Natural killer cell (primary cell): ENCODE data around the gene TAB2. TPM values are rescaled to one million over a fixed set of nuclear protein-coding genes. Genes with fewer than 3 reads are reported as not detected.

Source experiments
- ATAC-seq, 3 donors: fragments of 150-1000 bp in 2 of 3; fragments of 200-7000 bp in 1 of 3; cut with Tn5 transposase; 1 replicate in 1 of 3; 2 replicates in 2 of 3; pipeline ENCODE4 v1.10.0; 2021; ENCODE audit warnings: mild to moderate bottlenecking in 2 of 3, moderate library complexity in 2 of 3
- DNase-seq, 2 donors: peaks; one replicate each; pipeline versions ENCODE4 v3.0.0 to v3.0.0-alpha.2; 2013 to 2021; ENCODE audit warnings: mixed read lengths in 1 of 2
- H3K27ac ChIP-seq: one replicate; pipeline ENCODE4 v1.5.1; 2013; ENCODE audit warnings: mild to moderate bottlenecking, low read length
- H3K27me3 ChIP-seq: one replicate; pipeline ENCODE4 v1.6.1; 2013; ENCODE audit warnings: low read length; ENCODE audit not compliant: control insufficient read depth, insufficient read depth
- H3K36me3 ChIP-seq: one replicate; pipeline ENCODE4 v1.6.1; 2013; ENCODE audit warnings: low read length; ENCODE audit not compliant: control insufficient read depth, insufficient read depth
- H3K4me1 ChIP-seq: one replicate; pipeline ENCODE4 v1.6.1; 2013; ENCODE audit warnings: low read length; ENCODE audit not compliant: control insufficient read depth, insufficient read depth
- H3K4me3 ChIP-seq: one replicate; pipeline ENCODE4 v1.5.1; 2013; ENCODE audit warnings: low read length
- H3K9me3 ChIP-seq: one replicate; pipeline ENCODE4 v1.6.1; 2013; ENCODE audit warnings: low read length; ENCODE audit not compliant: control insufficient read depth, insufficient read depth
- H3K27ac Mint-ChIP-seq, 2 donors: one replicate each; pipeline ENCODE4 v1.8.0; 2022; ENCODE audit warnings: mild to moderate bottlenecking in 2 of 2, mixed read lengths in 2 of 2, moderate library complexity in 1 of 2
- H3K27me3 Mint-ChIP-seq, 2 donors: one replicate each; pipeline ENCODE4 v1.8.0; 2022; ENCODE audit warnings: low read depth in 2 of 2, mixed read lengths in 2 of 2
- H3K36me3 Mint-ChIP-seq: one replicate; pipeline ENCODE4 v1.8.0; 2022; ENCODE audit warnings: mixed read lengths
- H3K4me1 Mint-ChIP-seq, 2 donors: one replicate each; pipeline ENCODE4 v1.8.0; 2022; ENCODE audit warnings: mixed read lengths in 2 of 2
- H3K4me3 Mint-ChIP-seq: one replicate; pipeline ENCODE4 v1.8.0; 2022; ENCODE audit warnings: mild to moderate bottlenecking, moderate library complexity, mixed read lengths
- H3K9me3 Mint-ChIP-seq, 2 donors: one replicate each; pipeline ENCODE4 v1.8.0; 2022; ENCODE audit warnings: mixed read lengths in 2 of 2
- WGBS: methylation state at CpG from one replicate; pipeline ENCODE4 v1.1.7; 2013; ENCODE audit warnings: missing lambda C conversion rate; ENCODE audit not compliant: insufficient coverage; 5-methylcytosine and 5-hydroxymethylcytosine counted together
- intact Hi-C: fragments of 100-400 bp; cut with micrococcal nuclease; formaldehyde crosslinking; loops from one replicate; pipeline ENCODE4 v1.14.2; 2022
- total RNA-seq, 4 donors: library from RNA; stranded (reverse); fragments of 120-200 nt in 1 of 4; gene quantifications; one replicate each; pipeline versions ENCODE4 v1.2.3 to v1.2.4, GENCODE V29; 2013 to 2022
- TF ChIP-seq, protein P1 (sequence below): fragments of 200-600 bp; IDR thresholded peaks from one replicate; pipeline ENCODE4 v1.8.0; 2022; ENCODE audit warnings: antibody characterized with exemption

TAB2 gene
- total RNA-seq, 3 donors from 2014 or later (not counting 1 experiment from before 2014, with no cell fraction given) = 65.7 to 74.9 (median 68.9) TPM

DNA sequence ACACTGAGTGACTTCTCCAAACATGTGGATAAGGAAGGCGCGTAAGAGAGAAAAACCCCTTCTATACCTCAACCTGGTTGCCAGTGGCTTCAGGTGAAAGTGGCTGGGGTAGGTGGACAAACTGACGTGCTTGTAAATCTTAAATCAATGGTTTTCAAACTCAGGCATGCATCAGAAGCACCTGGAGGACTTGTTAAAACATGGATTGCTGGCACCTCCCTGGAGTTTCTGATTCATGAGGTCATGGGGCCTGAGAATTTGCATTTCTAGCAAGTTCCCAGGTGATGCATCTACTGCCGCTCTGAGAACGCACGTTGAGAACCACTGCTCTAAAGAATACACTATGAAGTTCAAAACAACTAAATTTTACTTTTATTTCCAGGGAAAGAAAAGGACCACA, 31.9 kb upstream of the TAB2 start:
- Histone ChIP-seq H3K4me3 (no peak overlapping the region), H3K27me3 (no peaks in the 10 kb centered on the region), H3K9me3 (no peaks in the 10 kb centered on the region), H3K4me1 (no peaks in the 10 kb centered on the region), H3K27ac (no peak overlapping the region), H3K36me3 (no peaks in the 10 kb centered on the region)
- Mint-ChIP-seq H3K9me3 (no peaks in the 10 kb centered on the region), H3K4me3 (no peak overlapping the region), H3K27me3 (no peaks in the 10 kb centered on the region), H3K36me3 (no peaks in the 10 kb centered on the region), H3K27ac (no peak overlapping the region), H3K4me1 (no peaks in the 10 kb centered on the region)
- ATAC-seq (no peak), DNase-seq (no peak)
- TF ChIP-seq, protein P1, sequence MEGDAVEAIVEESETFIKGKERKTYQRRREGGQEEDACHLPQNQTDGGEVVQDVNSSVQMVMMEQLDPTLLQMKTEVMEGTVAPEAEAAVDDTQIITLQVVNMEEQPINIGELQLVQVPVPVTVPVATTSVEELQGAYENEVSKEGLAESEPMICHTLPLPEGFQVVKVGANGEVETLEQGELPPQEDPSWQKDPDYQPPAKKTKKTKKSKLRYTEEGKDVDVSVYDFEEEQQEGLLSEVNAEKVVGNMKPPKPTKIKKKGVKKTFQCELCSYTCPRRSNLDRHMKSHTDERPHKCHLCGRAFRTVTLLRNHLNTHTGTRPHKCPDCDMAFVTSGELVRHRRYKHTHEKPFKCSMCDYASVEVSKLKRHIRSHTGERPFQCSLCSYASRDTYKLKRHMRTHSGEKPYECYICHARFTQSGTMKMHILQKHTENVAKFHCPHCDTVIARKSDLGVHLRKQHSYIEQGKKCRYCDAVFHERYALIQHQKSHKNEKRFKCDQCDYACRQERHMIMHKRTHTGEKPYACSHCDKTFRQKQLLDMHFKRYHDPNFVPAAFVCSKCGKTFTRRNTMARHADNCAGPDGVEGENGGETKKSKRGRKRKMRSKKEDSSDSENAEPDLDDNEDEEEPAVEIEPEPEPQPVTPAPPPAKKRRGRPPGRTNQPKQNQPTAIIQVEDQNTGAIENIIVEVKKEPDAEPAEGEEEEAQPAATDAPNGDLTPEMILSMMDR = no peak
- intact Hi-C loops = no loop called here
- 45% methylated on average over 2 of the region's 6 CpGs for WGBS

DNA sequence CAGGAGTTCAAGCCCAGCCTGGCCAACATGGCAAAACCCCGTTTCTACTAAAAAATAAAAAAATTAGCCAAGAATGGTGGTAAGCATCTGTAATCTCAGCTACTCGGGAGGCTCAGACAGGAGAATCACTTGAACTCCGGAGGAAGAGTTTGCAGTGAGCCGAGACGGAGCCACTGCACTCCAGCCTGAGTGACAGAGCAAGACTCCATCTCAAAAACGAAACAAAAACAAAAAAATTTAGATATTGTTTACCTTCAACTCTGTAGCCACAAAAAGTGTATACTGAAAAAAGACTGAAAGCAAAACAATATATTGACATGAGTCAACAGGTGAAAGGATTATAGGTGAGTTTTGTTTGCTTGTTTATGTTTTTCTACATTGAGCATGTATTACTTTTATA, 30.6 kb upstream of the TAB2 start:
- 91% methylated on average over 6 of the region's 6 CpGs for WGBS
- intact Hi-C loops = no loop called here
- DNase-seq (no peak), ATAC-seq (no peak)
- no peak overlapping the region for H3K4me3 Mint-ChIP-seq
- H3K36me3 ChIP-seq = no peaks in the 10 kb centered on the region
- no peak overlapping the region for H3K4me3 ChIP-seq
- no peaks in the 10 kb centered on the region for H3K4me1 ChIP-seq
- no peaks in the 10 kb centered on the region for H3K9me3 Mint-ChIP-seq
- TF ChIP-seq, protein P1 = no peak
- no peaks in the 10 kb centered on the region for H3K27me3 Mint-ChIP-seq
- H3K27ac ChIP-seq = no peak overlapping the region
- H3K4me1 Mint-ChIP-seq = no peaks in the 10 kb centered on the region
- no peaks in the 10 kb centered on the region for H3K36me3 Mint-ChIP-seq
- no peak overlapping the region for H3K27ac Mint-ChIP-seq
- no peaks in the 10 kb centered on the region for H3K9me3 ChIP-seq
- H3K27me3 ChIP-seq = no peaks in the 10 kb centered on the region

- intact Hi-C loops = no loop called here
- no peak overlapping the region for H3K27ac Mint-ChIP-seq
- no peak overlapping the region for H3K27ac ChIP-seq
- no peak for ATAC-seq
- H3K36me3 ChIP-seq = no peaks in the 10 kb centered on the region
- 68% methylated on average over 4 of the region's 4 CpGs for WGBS
- no peaks in the 10 kb centered on the region for H3K27me3 ChIP-seq
- no peak overlapping the region for H3K4me3 ChIP-seq
- no peak overlapping the region for H3K4me3 Mint-ChIP-seq
- no peaks in the 10 kb centered on the region for H3K27me3 Mint-ChIP-seq
- no peaks in the 10 kb centered on the region for H3K36me3 Mint-ChIP-seq
- H3K9me3 ChIP-seq = no peaks in the 10 kb centered on the region
- TF ChIP-seq, protein P1 = no peak
- no peaks in the 10 kb centered on the region for H3K4me1 Mint-ChIP-seq
- DNase-seq = no peak
- H3K4me1 ChIP-seq = no peaks in the 10 kb centered on the region
- H3K9me3 Mint-ChIP-seq = no peaks in the 10 kb centered on the region
Measured at GRCh38 chr6:149289192-149289781, 28.2 kb upstream of the TAB2 start.

- WGBS = 97% methylated on average over 1 of the region's 1 CpG
- Mint-ChIP-seq H3K36me3 (no peaks in the 10 kb centered on the region), H3K27ac (no peak overlapping the region), H3K27me3 (no peaks in the 10 kb centered on the region), H3K4me1 (no peaks in the 10 kb centered on the region), H3K9me3 (no peaks in the 10 kb centered on the region), H3K4me3 (no peak overlapping the region)
- no peak for DNase-seq
- H3K4me1 ChIP-seq = no peaks in the 10 kb centered on the region
- TF ChIP-seq, protein P1 = no peak
- H3K4me3 ChIP-seq = no peak overlapping the region
- H3K27ac ChIP-seq = no peak overlapping the region
- no peak for ATAC-seq
- intact Hi-C loops = no loop called here
- no peaks in the 10 kb centered on the region for H3K36me3 ChIP-seq
- H3K27me3 ChIP-seq = no peaks in the 10 kb centered on the region
- no peaks in the 10 kb centered on the region for H3K9me3 ChIP-seq
Measured at GRCh38 chr6:149289966-149290365, 27.5 kb upstream of the TAB2 start.
